Stimulated activated CD8-positive, alpha-beta memory T cell treated with anti-CD3 and anti-CD28 coated beads, Interleukin-4, amount 100 ng/mL, for 1 hour (primary cell): Measurements from ENCODE around the gene MC5R.
A peak's percentile ranks its signal among the peaks of the same experiment; 100 is the strongest.

Experiments used
- DNase-seq, 2 donors: peaks; one replicate each; pipeline ENCODE4 v3.0.0-alpha.2; 2020; ENCODE audit warnings: low read depth in 2 of 2, low spot score in 1 of 2

MC5R gene

DNA sequence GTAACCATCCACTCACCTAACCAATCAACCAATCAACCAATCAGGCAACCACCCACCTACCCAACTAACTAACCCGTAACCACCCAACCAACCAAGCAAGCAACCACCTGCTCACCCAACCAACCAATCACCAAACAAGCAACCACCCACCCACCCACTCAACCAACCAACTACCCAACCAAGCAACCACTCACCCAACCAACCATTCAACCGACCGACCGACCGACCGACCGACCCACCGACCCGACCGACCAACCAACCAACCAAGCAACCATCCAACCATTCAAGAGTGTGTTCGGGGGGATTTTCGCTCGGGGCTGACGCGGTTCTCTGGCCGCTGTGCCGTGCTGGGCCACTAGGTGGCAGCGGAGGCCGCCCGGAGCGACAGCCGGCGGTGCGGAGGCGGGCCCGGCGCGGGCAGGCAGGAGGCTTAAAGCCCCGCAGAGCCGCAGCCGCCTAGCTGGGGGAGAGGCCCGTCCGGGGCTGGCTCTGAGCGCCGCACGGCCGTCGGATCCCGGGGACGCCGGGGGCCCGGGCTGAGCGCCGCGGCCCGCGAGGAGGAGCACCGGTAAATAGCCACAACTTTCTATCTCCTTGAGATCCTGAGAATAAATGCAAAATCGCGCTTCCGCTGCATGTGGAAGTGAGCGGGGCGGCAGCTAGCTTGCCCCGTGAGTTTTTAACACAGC, at the start of gene MC5R:
MC5R (plus strand) TSS at position 443 of the 689 bp plus-strand sequence. CDS start 1,617 bp downstream, outside the sequence.
- DNase-seq: peak; percentile 33 to 47

- no peak for DNase-seq
These were observed 48.9 kb upstream of the MC5R start for GRCh38 chr18:13775058-13775457.

DNA sequence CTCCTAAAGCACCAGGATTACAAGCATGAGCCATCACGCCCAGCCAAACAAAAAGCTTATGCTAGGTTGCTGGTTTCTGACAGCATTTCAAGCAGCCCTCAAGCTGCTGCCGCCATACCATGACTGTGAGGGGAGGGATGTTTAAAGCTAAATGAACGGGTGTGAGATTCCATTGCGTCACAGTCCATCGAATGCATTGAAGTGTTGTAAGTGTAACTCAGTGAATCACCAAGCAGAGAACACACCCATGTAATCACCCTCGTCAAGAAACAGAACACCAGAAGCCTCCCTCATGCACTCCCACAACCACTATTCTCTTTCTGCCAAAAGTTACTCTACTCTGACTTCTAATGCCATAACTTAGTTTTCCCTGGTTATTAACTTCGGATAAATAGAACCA, 32.8 kb upstream of the MC5R start:
- no peak for DNase-seq

DNA sequence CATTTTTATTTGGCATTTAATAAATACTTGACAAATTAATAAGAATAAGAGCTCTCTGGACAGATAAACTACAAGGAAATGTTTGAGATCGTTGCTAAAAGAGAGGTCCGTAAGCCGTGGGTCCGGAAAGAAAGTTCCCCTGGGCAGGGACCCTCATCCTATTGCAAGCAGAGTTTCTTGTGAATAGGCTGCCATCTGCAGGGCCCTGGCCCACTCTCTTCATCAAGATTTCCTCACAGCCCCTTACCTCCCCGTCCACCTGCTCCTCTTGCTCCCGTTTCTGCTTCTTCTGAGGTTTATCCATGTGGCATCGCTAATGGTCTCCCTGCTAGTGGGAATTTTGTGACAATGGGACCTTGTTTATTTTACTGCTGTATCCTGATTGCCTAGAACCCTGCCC, 30.1 kb upstream of the MC5R start:
- no peak for DNase-seq

GRCh38 chr18:13796515-13796914, 27.4 kb upstream of the MC5R start:
- no peak for DNase-seq

DNA sequence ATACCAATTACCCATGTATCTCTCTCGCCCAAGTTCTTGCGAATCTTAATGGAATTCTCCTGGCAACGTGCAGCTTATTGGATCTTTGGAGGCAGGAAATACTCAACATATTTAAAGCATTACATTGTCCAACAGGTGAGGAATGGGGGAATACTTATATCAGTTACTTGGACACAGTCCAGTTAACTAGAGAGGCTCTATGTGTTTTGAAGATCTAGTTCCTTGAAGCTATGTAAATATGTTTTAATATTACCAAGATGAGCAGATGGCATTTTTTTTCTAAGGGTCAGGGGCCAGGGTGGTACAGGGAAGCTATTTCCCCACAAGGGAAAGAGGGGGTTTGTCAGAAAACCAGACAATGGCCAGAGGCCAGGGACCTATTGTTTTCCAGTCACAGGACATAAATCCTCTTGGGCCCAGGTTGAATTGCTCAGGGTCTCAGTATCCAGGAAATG, 26.8 kb upstream of the MC5R start:
- DNase-seq: no peak

- DNase-seq: no peak
These were observed 24.6 kb upstream of the MC5R start for GRCh38 chr18:13799396-13799795.

DNA sequence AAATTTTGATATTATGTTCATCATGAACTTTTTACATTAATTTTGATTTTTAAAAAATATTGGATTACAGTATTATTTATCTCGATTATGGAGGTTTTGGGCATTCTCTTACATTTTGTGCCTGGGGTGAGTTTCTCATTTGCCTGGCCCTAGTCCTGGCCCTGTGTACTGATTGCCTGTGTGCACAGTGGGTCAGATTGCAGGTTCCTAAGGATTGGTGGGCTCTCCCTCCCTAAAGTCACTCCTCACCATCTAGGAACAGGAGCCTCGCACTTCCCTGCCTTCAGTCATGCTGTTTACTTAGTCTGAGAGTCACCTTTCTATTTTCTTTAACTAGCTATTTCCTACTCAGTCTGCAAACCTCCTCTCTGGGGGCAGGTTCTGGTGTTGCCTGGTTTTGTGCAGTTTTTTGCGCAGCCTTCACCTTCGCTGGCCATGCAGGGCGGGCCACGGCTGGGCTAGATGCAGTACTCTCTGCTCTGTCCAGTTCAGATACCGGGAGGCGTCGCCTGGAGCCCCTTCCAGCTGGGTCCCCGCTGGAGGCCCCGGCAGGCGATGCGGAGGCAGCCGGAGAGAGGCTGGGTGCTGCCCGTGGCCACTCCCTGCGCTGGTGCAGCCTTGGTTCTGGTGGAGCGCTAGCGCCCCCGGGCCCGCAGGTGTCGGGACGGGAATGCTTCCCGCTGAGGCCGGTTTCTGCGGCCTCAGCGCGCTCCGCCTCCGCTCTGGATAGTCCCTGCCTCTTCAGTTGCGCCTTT, 23.3 kb upstream of the MC5R start:
- DNase-seq: peak in 1 of 2 donors; percentile 5

GRCh38 chr18:13801260-13801601, 22.7 kb upstream of the MC5R start:
- DNase-seq: no peak

GRCh38 chr18:13804305-13804704, 19.6 kb upstream of the MC5R start:
- DNase-seq: no peak

DNA sequence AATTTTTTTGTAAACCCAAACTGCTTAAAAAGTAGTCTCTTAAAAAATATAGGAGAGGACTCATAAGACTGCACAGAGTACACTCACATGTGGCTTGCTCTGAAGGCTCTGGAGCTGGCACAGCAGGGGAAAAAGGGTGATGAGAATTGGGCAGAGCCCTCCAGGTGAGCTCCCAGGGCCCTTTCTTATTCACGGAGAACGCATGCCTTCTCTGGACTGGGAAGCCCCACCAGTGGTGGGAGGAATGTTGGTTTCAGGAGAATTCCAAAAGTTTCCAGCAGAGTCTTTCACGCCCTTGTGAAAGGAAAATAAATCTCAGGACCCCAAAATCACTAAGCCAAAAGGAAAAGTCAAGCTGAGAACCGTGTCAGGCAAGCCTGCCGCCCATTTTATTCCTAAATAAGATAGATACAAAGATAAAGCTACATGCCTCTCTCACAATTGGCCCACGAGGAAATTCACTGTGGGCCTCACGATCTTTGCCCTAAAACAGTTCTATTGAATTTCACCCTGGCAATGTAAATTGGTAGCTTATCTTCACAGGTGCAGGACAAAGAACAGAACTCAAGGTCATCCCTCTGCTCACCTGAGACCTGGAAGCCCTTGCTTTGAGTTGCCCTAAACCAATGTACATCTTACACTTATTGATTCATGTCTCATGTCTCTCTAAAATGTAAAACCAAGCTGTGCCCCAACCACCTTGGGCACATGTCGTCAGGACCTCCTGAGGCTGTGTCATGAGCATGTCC, 15.5 kb upstream of the MC5R start:
- DNase-seq: no peak

DNA sequence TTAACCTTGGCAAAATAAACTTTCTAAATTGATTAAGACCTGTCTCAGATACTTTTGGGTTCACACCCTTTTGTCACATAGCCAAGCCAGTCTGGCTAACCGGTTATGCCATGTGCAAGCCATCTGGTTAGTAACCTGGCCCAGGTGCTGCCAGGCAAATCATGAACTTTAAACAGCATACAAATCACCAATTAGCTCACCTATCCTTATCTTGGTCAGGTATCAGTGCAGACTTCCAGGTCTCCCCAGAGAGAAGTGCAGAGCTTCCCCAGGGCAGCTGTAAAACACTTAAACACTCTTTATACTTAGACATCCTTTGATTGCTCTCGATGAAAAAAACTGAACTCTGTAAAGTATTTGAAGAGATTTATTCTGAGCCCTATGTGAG, 14.9 kb upstream of the MC5R start:
- no peak for DNase-seq

- DNase-seq: no peak
These were observed 14.3 kb upstream of the MC5R start for GRCh38 chr18:13809531-13810255.

DNA sequence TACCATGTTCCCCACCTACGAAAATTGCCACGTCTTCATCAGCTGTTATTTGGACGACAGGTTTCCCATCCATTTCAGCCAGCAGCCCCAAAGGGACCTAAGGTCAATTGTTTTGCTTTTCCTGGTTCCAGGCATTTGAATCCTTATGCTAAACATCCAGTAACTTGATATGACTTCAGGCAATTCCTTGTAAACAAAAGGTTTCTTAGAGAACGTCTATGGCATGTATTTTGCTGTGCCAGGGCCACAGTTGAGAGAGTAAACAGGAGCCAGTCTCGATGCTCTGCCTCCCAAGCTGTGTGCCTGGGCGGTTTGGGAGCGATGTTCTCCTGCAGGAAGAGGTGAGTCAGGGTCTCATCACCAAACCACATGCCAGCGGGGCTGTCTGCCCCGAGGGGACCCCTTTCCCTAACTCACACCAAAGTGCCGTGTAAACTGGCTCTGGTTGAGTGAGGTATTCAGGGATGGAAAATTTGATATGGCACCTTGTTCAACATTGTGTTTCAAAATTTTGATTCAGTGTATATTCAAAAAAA, 12.9 kb upstream of the MC5R start:
- DNase-seq: no peak

DNA sequence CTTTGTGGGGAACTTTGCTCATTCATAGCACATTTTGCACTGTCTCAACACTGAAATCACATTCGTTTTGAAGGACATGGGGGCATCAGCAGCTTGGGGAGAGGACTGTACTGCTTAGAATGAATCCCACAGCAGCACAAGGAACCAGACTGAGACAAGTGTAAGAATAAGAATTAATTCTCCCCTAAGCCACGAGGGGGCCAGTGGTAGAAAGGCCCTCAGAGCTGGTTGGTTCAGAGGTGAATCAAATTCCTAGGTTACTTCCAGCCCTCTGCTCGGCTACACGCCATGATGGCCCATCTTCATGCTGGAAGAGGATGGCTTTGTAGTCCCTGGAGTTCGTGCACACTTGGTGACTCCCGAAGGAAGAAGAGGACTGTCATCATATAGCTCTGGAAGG, 12.0 kb upstream of the MC5R start:
- DNase-seq: no peak

GRCh38 chr18:13813271-13813849, 10.6 kb upstream of the MC5R start:
- DNase-seq: peak; percentile 10 to 11

DNA sequence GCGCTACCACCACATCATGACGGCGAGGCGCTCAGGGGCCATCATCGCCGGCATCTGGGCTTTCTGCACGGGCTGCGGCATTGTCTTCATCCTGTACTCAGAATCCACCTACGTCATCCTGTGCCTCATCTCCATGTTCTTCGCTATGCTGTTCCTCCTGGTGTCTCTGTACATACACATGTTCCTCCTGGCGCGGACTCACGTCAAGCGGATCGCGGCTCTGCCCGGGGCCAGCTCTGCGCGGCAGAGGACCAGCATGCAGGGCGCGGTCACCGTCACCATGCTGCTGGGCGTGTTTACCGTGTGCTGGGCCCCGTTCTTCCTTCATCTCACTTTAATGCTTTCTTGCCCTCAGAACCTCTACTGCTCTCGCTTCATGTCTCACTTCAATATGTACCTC, 2.3 kb downstream of the MC5R start:
- DNase-seq: no peak

- no peak for DNase-seq
These were observed 8.0 kb downstream of the MC5R start for GRCh38 chr18:13831864-13832508.

GRCh38 chr18:13834496-13835015, 10.6 kb downstream of the MC5R start:
- DNase-seq: no peak

- DNase-seq: no peak
These were observed 11.3 kb downstream of the MC5R start for GRCh38 chr18:13835202-13835601.
